Lower lobe of right lung (tissue), 2 donors: ENCODE results near the gene CMTM8. TPM values are rescaled to one million over a fixed set of nuclear protein-coding genes. Genes with fewer than 3 reads are reported as not detected.

Experiments used
- ATAC-seq, 2 donors: fragments of 200-7000 bp; cut with Tn5 transposase; one replicate each; pipeline ENCODE4 v1.9.1; 2020 to 2022; ENCODE audit warnings: mild to moderate bottlenecking in 2 of 2, moderate library complexity in 2 of 2
- DNase-seq: peaks from one replicate; pipeline ENCODE4 v3.0.0-alpha.2; 2020
- H3K27ac ChIP-seq: fragments of 200-600 bp; one replicate; pipeline ENCODE4 v1.8.0; 2022
- H3K27me3 ChIP-seq: fragments of 200-600 bp; one replicate; pipeline ENCODE4 v1.8.0; 2022; ENCODE audit warnings: low read depth
- H3K36me3 ChIP-seq: fragments of 200-600 bp; one replicate; pipeline ENCODE4 v1.8.0; 2022; ENCODE audit warnings: mild to moderate bottlenecking
- H3K4me1 ChIP-seq: fragments of 200-600 bp; one replicate; pipeline ENCODE4 v1.8.0; 2022
- H3K4me3 ChIP-seq: fragments of 200-600 bp; one replicate; pipeline ENCODE4 v1.8.0; 2022; ENCODE audit warnings: mild to moderate bottlenecking
- H3K9me3 ChIP-seq: fragments of 200-600 bp; one replicate; pipeline ENCODE4 v1.8.0; 2022
- CTCF ChIP-seq: fragments of 200-600 bp; IDR thresholded peaks from one replicate; pipeline ENCODE4 v1.8.0; 2022; ENCODE audit warnings: antibody characterized with exemption, mild to moderate bottlenecking
- intact Hi-C: fragments of 100-400 bp; cut with DNase I; formaldehyde crosslinking; loops from one replicate; pipeline ENCODE4 v1.11.0; 2022
- total RNA-seq: library from RNA; stranded (reverse); fragmentation: NEBNext Ultra II Directional; extraction: Animal tissue kit (Norgen Biotek cat#: 25700); gene quantifications from one replicate; pipeline ENCODE4 v1.2.1, GENCODE V29; 2021
- donor health status: DM: no; HTN: yes; CAD: no; lungs with severe emphysema.

The CMTM8 gene
- total RNA-seq, 1 donor from 2014 or later, result 25.6 TPM

- Histone ChIP-seq H3K36me3 (no peaks in the 10 kb centered on the region), H3K4me1 (peaks cover 8% of the 10 kb centered on the region), H3K4me3 (no peak overlapping the region), H3K27me3 (no peaks in the 10 kb centered on the region), H3K27ac (no peak overlapping the region), H3K9me3 (no peaks in the 10 kb centered on the region)
- ATAC-seq, result no peak
- DNase-seq, result no peak
- TF ChIP-seq CTCF, result no peak
- intact Hi-C loops, result no loop called here
Measured at GRCh38 chr3:32353351-32353750, 114.9 kb downstream of the CMTM8 start.

- Histone ChIP-seq H3K27me3 (no peaks in the 10 kb centered on the region), H3K36me3 (peaks cover under 1% of the 10 kb centered on the region), H3K4me3 (no peak overlapping the region), H3K9me3 (no peaks in the 10 kb centered on the region), H3K4me1 (peaks cover 8% of the 10 kb centered on the region), H3K27ac (no peak overlapping the region)
- no peak for TF ChIP-seq CTCF
- DNase-seq (no peak), ATAC-seq (peak in 1 of 2 donors; percentile 32)
- intact Hi-C loops, result no loop called here
Measured at GRCh38 chr3:32354362-32354778, 115.9 kb downstream of the CMTM8 start.

- no peak for ATAC-seq
- DNase-seq, result no peak
- Histone ChIP-seq H3K4me3 (no peak overlapping the region), H3K4me1 (peaks cover 8% of the 10 kb centered on the region), H3K9me3 (no peaks in the 10 kb centered on the region), H3K36me3 (peaks cover 9% of the 10 kb centered on the region), H3K27ac (no peak overlapping the region), H3K27me3 (no peaks in the 10 kb centered on the region)
- intact Hi-C loops, result no loop called here
- no peak for TF ChIP-seq CTCF
Measured at GRCh38 chr3:32355751-32356291, 117.3 kb downstream of the CMTM8 start.

- H3K4me1 ChIP-seq, result no peaks in the 10 kb centered on the region
- H3K27me3 ChIP-seq, result no peaks in the 10 kb centered on the region
- peaks cover 9% of the 10 kb centered on the region for H3K36me3 ChIP-seq
- no peak overlapping the region for H3K27ac ChIP-seq
- DNase-seq (no peak), ATAC-seq (no peak)
- H3K9me3 ChIP-seq, result no peaks in the 10 kb centered on the region
- intact Hi-C loops, result no loop called here
- no peak for TF ChIP-seq CTCF
- no peak overlapping the region for H3K4me3 ChIP-seq
Measured at GRCh38 chr3:32359766-32360492, 121.4 kb downstream of the CMTM8 start.

- no peak overlapping the region for H3K27ac ChIP-seq
- no peak for DNase-seq
- no peak overlapping the region for H3K4me3 ChIP-seq
- H3K36me3 ChIP-seq, result peaks cover 9% of the 10 kb centered on the region
- H3K27me3 ChIP-seq, result no peaks in the 10 kb centered on the region
- no peaks in the 10 kb centered on the region for H3K4me1 ChIP-seq
- intact Hi-C loops, result no loop called here
- no peaks in the 10 kb centered on the region for H3K9me3 ChIP-seq
- TF ChIP-seq CTCF, result no peak
- ATAC-seq, result no peak
Measured at GRCh38 chr3:32360493-32360827, 122.0 kb downstream of the CMTM8 start.
